ENCODE data around the gene DCHS1.

The DCHS1 gene

GRCh38 chr11:6625832-6626420 lies 29.7 kb downstream of the DCHS1 start:
- DNase-seq (ENCODE audit: low read depth): no peak

DNA sequence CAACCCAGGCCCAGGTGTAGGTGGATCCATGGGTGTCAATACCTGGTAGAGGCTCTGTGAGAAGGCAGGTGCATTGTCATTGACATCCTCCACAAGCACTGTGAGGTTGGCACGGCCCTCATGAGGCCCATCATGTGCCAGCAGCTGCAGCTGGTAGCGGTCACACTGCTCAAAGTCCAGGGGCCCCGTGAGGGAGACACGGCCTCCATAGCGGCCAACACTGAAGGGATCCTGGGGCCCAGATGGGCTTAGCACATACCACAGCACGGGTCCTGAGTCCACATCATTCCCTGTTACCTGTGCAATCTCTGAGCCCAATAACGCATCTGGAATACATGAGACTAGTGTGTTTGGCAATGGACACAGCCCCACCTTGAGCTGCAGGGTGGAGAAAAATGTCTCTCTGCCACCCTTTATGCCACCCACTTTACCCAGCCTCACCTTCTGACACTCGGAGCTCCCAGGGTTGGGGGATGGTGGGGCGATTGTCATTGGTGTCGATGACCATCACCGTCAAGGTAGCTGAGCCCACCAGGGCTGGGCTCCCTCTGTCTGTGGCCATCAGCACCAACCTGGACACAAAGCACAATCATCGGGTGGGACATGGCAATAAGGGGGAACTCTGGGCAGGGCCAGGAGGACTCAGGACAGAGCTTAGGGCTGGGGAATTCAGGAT lies 30.3 kb downstream of the DCHS1 start:
- no peak for DNase-seq (ENCODE audit: low read depth)

DNA sequence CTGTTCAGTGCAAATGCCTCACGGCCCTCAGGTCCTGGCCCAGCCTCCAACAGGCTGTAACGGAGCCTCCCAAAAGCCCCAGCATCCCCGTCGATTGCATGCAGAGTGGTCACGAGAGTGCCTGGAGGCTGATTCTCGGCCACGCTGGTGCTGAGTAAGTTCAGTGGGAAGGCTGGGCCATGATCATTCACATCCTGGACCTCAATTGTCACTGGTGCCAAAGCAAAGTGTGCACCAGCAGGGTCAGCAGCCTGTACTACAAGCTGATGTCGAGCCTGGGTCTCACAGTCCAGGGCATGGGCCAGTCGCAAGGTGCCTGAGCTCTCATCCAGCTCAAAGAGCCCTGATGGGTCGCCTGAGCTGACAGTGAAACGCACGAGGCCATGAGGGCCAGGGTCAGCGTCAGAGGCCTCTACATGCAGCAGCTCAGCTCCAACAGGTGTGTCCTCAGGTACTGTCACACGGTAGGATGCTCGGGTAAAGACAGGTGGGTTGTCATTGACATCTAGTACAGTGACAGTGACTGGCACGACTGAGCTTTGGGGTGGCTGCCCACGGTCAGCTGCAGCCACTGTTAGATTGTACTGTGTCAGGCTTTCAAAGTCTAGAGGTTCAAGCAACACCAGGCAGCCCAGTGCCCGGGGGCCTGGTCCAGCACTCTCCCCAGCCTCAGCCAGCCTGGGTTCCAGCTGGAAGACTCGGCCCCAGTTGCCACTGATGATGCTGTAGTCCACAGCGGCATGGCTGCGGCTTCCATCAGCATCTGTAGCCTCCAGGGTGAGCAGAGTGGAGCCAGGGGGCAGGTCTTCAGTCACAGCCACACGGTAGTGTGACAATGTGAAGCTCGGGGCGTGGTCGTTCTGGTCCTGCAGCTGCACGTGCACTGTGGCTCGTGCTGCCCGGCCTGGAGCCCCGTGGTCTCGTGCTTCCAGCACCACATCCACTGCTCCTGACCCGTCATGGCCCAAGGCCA lies 31.9 kb downstream of the DCHS1 start:
- no peak for DNase-seq (ENCODE audit: low read depth)

DNA sequence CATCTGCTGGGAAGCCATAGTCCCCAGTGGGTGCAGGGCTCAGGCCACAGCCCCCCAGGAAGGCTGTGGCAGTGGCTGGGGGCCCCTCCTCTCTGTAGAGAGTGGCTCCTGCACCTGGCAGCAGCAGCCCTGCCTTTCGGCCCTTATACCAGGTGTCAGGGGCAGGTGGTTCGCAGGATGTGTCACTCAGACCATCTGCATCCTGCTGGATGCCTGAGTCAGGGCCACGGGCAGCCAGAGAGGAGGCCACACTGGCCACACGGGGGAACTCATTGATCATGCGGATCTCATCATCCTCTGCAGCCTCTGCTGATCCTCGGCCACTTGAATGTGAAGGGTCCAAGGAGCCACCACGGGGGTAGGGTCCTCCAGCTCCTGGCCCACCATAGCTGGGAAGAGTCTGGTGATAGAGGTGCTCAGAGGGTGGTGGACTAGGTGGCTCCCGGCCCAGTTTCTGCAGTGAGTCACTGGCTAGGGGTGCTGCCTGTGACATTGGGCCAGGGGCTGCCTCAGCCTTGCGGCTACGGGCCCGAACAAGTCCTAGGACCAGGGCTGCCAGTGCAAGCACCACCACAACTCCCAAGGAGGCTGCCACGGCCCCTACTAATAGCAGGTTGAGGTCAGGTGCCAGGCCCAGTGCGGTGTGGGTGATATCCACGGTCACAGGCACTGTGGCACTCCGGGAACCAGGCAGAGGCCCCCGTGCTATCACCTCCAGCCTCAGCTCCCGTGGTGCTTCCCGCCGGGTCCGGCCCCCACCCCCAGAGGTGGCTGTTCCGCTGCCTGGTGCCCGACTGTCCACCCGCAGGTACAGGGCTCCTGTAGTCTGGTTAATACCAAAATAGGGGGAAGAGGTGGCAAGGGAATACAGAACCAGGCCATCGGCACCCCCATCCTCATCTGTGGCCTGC lies 33.1 kb downstream of the DCHS1 start:
- no peak for DNase-seq (ENCODE audit: low read depth)

GRCh38 chr11:6621711-6622211 lies 33.8 kb downstream of the DCHS1 start:
- no peak for DNase-seq (ENCODE audit: low read depth)

- no peak for DNase-seq (ENCODE audit: low read depth)
Measured at GRCh38 chr11:6620636-6621035, 35.0 kb downstream of the DCHS1 start.

DNA sequence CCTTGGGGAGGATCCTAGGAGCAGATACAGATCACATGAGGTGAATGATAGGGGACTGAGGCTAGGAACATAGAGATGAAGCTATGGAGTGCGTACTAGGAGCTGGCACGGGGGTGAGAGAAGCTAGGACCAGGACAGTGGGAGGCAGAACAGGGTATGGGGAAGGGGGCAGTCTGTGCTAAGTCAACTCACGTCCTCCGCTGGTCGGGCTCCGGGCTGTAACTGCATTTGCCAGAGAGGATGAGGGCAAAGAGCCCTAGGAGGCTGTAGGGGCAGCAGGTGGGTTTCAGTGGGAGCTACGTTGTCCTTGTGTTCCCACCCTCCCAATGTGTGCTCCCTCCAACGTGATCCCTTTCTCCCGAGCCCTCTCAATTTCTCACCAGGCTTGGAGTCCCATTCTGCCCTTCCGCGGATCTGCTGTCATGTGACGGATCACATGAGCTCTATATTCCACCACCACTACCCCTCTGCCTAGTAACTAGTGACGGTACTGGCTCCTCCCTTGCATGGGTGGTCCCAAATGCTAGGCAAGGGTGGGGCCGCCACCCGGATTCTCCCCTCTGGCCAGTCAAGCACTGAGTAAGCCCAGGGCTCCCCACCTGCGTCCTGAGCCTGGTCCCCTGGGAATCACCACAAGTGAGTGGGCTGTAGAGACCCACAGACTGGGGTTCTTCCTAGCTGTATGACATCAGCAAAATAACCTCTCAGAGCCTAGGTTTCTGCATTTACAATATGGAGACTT lies 36.4 kb downstream of the DCHS1 start, which contains the start of gene TPP1:
TSS of gene TPP1 (minus strand) at position 419 of the 742 bp plus-strand sequence. CDS start at position 397, 22 bp downstream.
- peak; percentile 68 for DNase-seq (ENCODE audit: low read depth)

GRCh38 chr11:6618117-6619003 lies 37.2 kb downstream of the DCHS1 start:
- DNase-seq (ENCODE audit: low read depth): no peak

DNA sequence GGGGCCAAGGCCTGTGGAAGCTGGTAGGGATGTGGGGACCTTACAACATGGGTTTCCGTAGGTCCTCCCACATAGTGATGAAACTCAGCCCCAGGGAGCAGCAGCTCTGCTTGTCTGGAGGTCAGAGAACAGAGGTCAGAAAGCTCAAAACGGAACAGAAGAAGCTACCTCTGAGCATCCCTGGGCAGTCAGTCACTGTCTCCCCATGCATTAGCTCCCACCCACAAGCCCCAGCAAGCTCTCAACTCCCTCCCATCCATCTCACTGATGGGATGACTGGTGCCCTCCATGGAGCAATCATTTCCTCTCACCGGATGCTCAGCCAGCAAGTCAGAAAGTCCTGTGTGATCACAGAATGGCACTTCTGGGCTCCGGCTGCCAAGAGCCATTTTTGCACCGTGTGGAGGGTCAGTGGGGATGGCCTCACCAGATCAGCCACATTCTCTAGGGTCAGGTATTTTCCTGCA lies 38.3 kb downstream of the DCHS1 start:
- DNase-seq (ENCODE audit: low read depth): no peak

- no peak for DNase-seq (ENCODE audit: low read depth)
Measured at GRCh38 chr11:6616596-6617250, 38.9 kb downstream of the DCHS1 start.

- DNase-seq (ENCODE audit: low read depth): no peak
Measured at GRCh38 chr11:6615882-6616585, 39.6 kb downstream of the DCHS1 start.

- no peak for DNase-seq (ENCODE audit: low read depth)
Measured at GRCh38 chr11:6615046-6615445, 40.6 kb downstream of the DCHS1 start.

GRCh38 chr11:6614446-6614845 lies 41.2 kb downstream of the DCHS1 start:
- no peak for DNase-seq (ENCODE audit: low read depth)

DNA sequence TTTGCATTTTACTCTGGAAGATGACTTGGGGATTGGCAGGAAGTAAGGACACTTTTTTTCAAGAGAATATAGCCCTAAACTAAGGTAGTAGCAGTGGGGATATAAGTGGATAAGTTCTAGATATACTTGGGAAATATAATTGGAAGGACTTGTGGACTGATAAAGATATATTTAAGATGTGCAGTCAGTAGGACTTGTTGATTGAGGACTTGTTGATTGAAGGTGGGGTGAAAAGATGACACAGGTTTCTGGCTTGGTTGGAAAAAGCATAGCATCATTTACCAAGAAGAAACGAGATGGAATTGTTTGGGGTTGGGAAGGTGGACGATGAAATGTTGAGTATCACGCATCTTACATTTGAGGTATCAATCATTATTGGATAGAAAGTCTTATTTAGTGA lies 42.1 kb downstream of the DCHS1 start:
- DNase-seq (ENCODE audit: low read depth): no peak

DNA sequence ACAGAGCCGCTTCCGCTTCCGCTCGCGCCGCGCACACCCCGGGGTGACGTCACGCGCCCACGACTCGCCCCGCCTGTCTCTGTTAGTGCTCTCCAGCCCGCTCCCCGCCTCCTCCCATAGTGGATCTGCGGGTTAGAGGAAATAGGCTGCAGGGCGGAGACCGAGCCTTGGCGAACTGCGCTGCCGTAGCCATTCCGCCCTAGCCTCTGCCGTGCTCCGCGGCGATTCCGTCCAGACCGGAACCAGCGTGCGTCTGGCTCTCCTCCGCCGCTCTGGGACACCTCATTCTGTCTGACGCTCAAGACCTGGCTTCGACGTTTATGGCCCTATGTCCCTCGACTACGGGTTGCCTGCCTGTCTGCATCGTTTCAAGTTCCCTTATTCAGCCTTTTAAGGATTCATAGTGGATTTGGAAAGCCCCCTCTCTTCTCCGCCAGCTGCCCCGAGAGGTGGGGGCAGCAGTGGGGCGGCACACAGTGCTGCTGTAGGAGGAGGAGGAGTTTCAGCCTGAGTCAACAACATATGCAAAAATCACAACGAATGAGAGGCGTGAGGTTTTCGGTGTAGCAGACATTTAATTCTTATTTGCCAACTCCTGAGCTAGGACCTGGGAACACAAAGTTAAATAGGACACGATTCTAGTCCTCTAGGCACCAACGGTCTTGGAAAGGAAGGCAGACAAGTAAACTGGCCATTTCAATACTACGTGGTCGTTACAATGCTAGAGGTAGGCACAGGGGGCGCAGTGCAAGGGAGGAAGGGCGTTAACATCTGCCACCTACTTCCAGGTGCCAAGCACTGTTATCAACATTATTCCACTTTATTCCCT lies 43.2 kb downstream of the DCHS1 start, which contains the start of gene TAF10:
TSS of gene TAF10 (minus strand) at position 4 of the 829 bp plus-strand sequence. CDS start 27 bp downstream, outside the sequence.
- peak; percentile 85 for DNase-seq (ENCODE audit: low read depth)

- DNase-seq (ENCODE audit: low read depth): no peak
Measured at GRCh38 chr11:6611963-6612212, 43.7 kb downstream of the DCHS1 start.

DNA sequence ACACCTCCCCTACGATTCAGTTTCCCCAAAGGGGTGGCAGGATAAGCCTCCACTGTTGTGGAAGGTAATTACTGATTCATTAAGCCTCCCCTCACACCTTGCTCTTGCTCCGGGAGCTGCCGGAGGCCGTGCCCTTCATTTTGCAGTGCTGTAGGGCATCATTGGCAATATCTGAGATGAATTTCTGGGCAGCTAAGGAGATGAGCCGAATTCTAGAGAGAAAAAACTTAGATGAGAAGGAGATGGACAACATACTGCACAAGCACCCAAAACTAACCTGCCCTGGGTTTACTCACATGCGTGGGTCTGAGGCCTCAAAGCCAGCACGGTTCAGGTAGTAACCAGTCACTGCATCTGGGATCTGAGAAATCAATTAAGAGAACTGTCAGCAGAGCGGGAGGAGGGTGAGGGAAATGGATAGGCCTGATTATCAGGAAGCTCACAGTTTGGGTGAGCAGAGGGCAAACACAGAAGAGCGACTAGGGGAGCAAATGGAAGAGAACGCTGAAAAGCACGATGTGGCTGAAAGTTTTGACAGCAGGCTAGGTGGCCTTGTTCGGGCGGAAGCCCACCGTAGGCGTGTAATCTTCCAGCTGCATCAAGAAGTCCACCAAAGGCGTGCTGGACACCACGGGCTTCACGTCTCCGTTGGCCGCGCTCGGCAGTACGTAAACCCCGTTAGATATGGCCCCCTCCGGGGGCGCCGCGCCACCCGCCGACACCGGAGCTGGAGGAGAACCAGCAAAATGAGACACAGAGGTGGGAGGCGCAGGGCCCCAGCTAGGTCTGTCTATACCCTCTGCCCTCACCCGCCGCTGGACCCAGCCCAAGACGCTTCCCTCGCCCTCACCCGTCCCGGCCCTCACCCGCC lies 44.3 kb downstream of the DCHS1 start:
- DNase-seq (ENCODE audit: low read depth): no peak

Measured in CMK (cell line).